Vagina (tissue), 2 donors: ENCODE results near the gene NSMCE1. TPM values are rescaled to one million over a fixed set of nuclear protein-coding genes. Genes with fewer than 3 reads are reported as not detected.

ENCODE experiments used
- DNase-seq, 2 donors: peaks; one replicate each; pipeline ENCODE4 v3.0.0-alpha.2; 2017; ENCODE audit errors: extremely low spot score in 2 of 2
- H3K27ac ChIP-seq: fragments of 200-600 bp; sonication (generic); one replicate; pipeline ENCODE4 v1.5.1; 2019
- H3K27me3 ChIP-seq: fragments of 200-600 bp; sonication (generic); one replicate; pipeline ENCODE4 v1.5.1; 2019
- H3K36me3 ChIP-seq, 2 donors: fragments of 200-600 bp; sonication (generic); one replicate each; pipeline ENCODE4 v1.5.1; 2017 to 2019
- H3K4me1 ChIP-seq: fragments of 200-600 bp; sonication (generic); one replicate; pipeline ENCODE4 v1.5.1; 2019
- H3K4me3 ChIP-seq, 2 donors: fragments of 200-600 bp; sonication (generic); 1 replicate in 1 of 2; 2 replicates in 1 of 2; pipeline ENCODE4 v1.5.1; 2016 to 2019
- H3K9me3 ChIP-seq: fragments of 200-600 bp; sonication (generic); one replicate; pipeline ENCODE4 v1.5.1; 2019
- CTCF ChIP-seq, 3 experiments: fragments of 450-650 bp in 2 of 3; fragments of 200-600 bp in 1 of 3; sonication (generic) in 1 of 3; IDR thresholded peaks; one replicate each; pipeline ENCODE4 v1.5.1; 2017 to 2019; ENCODE audit warnings: antibody characterized with exemption in 3 of 3, mild to moderate bottlenecking in 2 of 3, moderate library complexity in 2 of 3
- POLR2A ChIP-seq, 2 donors: fragments of 450-650 bp; IDR thresholded peaks; one replicate each; pipeline ENCODE4 v1.6.1; 2017; ENCODE audit warnings: antibody characterized with exemption in 2 of 2, mild to moderate bottlenecking in 2 of 2, moderate library complexity in 2 of 2
- POLR2AphosphoS5 ChIP-seq, 2 donors: sonication (generic); formaldehyde crosslinking; IDR thresholded peaks; one replicate each; pipeline ENCODE4 v1.9.0; 2017; ENCODE audit warnings: antibody characterized with exemption in 2 of 2, mild to moderate bottlenecking in 2 of 2, low read depth in 1 of 2; ENCODE audit not compliant: insufficient read depth in 1 of 2
- intact Hi-C: fragments of 100-400 bp; cut with DNase I; formaldehyde crosslinking; loops from one replicate; pipeline ENCODE4 v1.15.1; 2023
- total RNA-seq: library from RNA; depleted of rRNA; stranded (reverse); fragments of >200 nt; gene quantifications from one replicate; pipeline ENCODE4 v1.2.3, GENCODE V29; 2016

NSMCE1 gene
- total RNA-seq, 1 donor from 2014 or later = 24.6 TPM

GRCh38 chr16:27312580-27313421 is 44.2 kb upstream of the NSMCE1 start:
- Histone ChIP-seq H3K4me3 (peak overlapping the region; percentile 93 to 97), H3K27ac (peak overlapping the region; percentile 98), H3K4me1 (peaks cover 42% of the 10 kb centered on the region), H3K27me3 (no peaks in the 10 kb centered on the region), H3K36me3 (no peaks in the 10 kb centered on the region), H3K9me3 (no peaks in the 10 kb centered on the region)
- no peak for TF ChIP-seq CTCF (IDR thresholded peaks at IDR 0.05)
- no peak for TF ChIP-seq POLR2AphosphoS5 (IDR thresholded peaks at IDR 0.05; ENCODE audit: insufficient read depth in 1 of 2, low read depth in 1 of 2)
- TF ChIP-seq POLR2A (IDR thresholded peaks at IDR 0.05) = no peak
- no peak for DNase-seq
- intact Hi-C loops = loop anchor here (5.0 kb wide), 1 partner anchor 54 kb away; no protein-coding TSS in a partner anchor

- no peak overlapping the region for H3K4me3 ChIP-seq
- no peak overlapping the region for H3K27ac ChIP-seq
- peaks cover 33% of the 10 kb centered on the region for H3K4me1 ChIP-seq
- no peaks in the 10 kb centered on the region for H3K36me3 ChIP-seq
- DNase-seq = no peak
- no peak for TF ChIP-seq POLR2AphosphoS5 (IDR thresholded peaks at IDR 0.05; ENCODE audit: insufficient read depth in 1 of 2, low read depth in 1 of 2)
- TF ChIP-seq POLR2A (IDR thresholded peaks at IDR 0.05) = no peak
- no peak for TF ChIP-seq CTCF (IDR thresholded peaks at IDR 0.05)
- H3K27me3 ChIP-seq = no peaks in the 10 kb centered on the region
- intact Hi-C loops = loop anchor here (5.0 kb wide), 1 partner anchor 55 kb away; no protein-coding TSS in a partner anchor
- no peaks in the 10 kb centered on the region for H3K9me3 ChIP-seq
These were observed 43.3 kb upstream of the NSMCE1 start for GRCh38 chr16:27311897-27312303.

- no peak for TF ChIP-seq CTCF (IDR thresholded peaks at IDR 0.05)
- TF ChIP-seq POLR2A (IDR thresholded peaks at IDR 0.05) = no peak
- no peak for TF ChIP-seq POLR2AphosphoS5 (IDR thresholded peaks at IDR 0.05; ENCODE audit: insufficient read depth in 1 of 2, low read depth in 1 of 2)
- peaks cover 28% of the 10 kb centered on the region for H3K4me1 ChIP-seq
- no peaks in the 10 kb centered on the region for H3K36me3 ChIP-seq
- H3K4me3 ChIP-seq = no peak overlapping the region
- no peak for DNase-seq
- no peaks in the 10 kb centered on the region for H3K9me3 ChIP-seq
- no peak overlapping the region for H3K27ac ChIP-seq
- intact Hi-C loops = loop anchor here (5.0 kb wide), 1 partner anchor 56 kb away; no protein-coding TSS in a partner anchor
- no peaks in the 10 kb centered on the region for H3K27me3 ChIP-seq
These were observed 42.9 kb upstream of the NSMCE1 start for GRCh38 chr16:27311448-27311830.

- no peak for TF ChIP-seq CTCF (IDR thresholded peaks at IDR 0.05)
- no peak for TF ChIP-seq POLR2AphosphoS5 (IDR thresholded peaks at IDR 0.05; ENCODE audit: insufficient read depth in 1 of 2, low read depth in 1 of 2)
- TF ChIP-seq POLR2A (IDR thresholded peaks at IDR 0.05) = no peak
- H3K9me3 ChIP-seq = no peaks in the 10 kb centered on the region
- H3K27me3 ChIP-seq = no peaks in the 10 kb centered on the region
- peaks cover 22% of the 10 kb centered on the region for H3K4me1 ChIP-seq
- no peak for DNase-seq
- H3K27ac ChIP-seq = no peak overlapping the region
- no peaks in the 10 kb centered on the region for H3K36me3 ChIP-seq
- intact Hi-C loops = loop anchor here (5.0 kb wide), 1 partner anchor 56 kb away; no protein-coding TSS in a partner anchor
- H3K4me3 ChIP-seq = no peak overlapping the region
These were observed 42.2 kb upstream of the NSMCE1 start for GRCh38 chr16:27310576-27311447.
